HG03108 (cell line): ENCODE data around the gene PTBP3.

Experiments used
- ATAC-seq: cut with Tn5 transposase; IDR thresholded peaks from one replicate; pipeline ENCODE4 v1.9.1; 2021; ENCODE audit warnings: moderate library complexity; ENCODE audit not compliant: unreplicated experiment

Gene PTBP3

GRCh38 chr9:112361601-112362000, 28.2 kb upstream of the PTBP3 start:
- no peak for ATAC-seq

- ATAC-seq = no peak
Observed at GRCh38 chr9:112360047-112360804, 26.8 kb upstream of the PTBP3 start.

- ATAC-seq = no peak
Observed at GRCh38 chr9:112355427-112355897, 22.0 kb upstream of the PTBP3 start.

GRCh38 chr9:112354081-112354743, 20.8 kb upstream of the PTBP3 start:
- ATAC-seq = no peak

- no peak for ATAC-seq
Observed at GRCh38 chr9:112352209-112352608, 18.8 kb upstream of the PTBP3 start.

GRCh38 chr9:112351184-112351583, 17.8 kb upstream of the PTBP3 start:
- no peak for ATAC-seq

- no peak for ATAC-seq
Observed at GRCh38 chr9:112349008-112349333, 15.6 kb upstream of the PTBP3 start.

GRCh38 chr9:112348257-112349007, 15.0 kb upstream of the PTBP3 start:
- ATAC-seq = no peak

GRCh38 chr9:112341730-112342129, 8.3 kb upstream of the PTBP3 start:
- no peak for ATAC-seq

- ATAC-seq = no peak
Observed at GRCh38 chr9:112339886-112340285, 6.5 kb upstream of the PTBP3 start.

GRCh38 chr9:112338561-112338960, 5.1 kb upstream of the PTBP3 start:
- no peak for ATAC-seq

GRCh38 chr9:112337547-112337946, 4.1 kb upstream of the PTBP3 start:
- no peak for ATAC-seq

- no peak for ATAC-seq
Observed at GRCh38 chr9:112334432-112334841, 1.0 kb upstream of the PTBP3 start.

GRCh38 chr9:112333639-112334431, 416 bp upstream of the PTBP3 start:
- peak; percentile 70 for ATAC-seq

GRCh38 chr9:112332674-112332976, 794 bp downstream of the PTBP3 start:
- ATAC-seq = no peak

- no peak for ATAC-seq
Observed at GRCh38 chr9:112332214-112332613, 1.2 kb downstream of the PTBP3 start.

GRCh38 chr9:112331674-112331952, 1.8 kb downstream of the PTBP3 start:
- no peak for ATAC-seq

- ATAC-seq = no peak
Observed at GRCh38 chr9:112328545-112328944, 4.9 kb downstream of the PTBP3 start.

GRCh38 chr9:112327718-112328450, 5.5 kb downstream of the PTBP3 start:
- no peak for ATAC-seq

- no peak for ATAC-seq
Observed at GRCh38 chr9:112326194-112326593, 7.2 kb downstream of the PTBP3 start.

GRCh38 chr9:112325600-112325999, 7.8 kb downstream of the PTBP3 start:
- no peak for ATAC-seq
